Mucosa of descending colon (tissue), 3 donors: ENCODE data around the gene ZNF532. TPM values are rescaled to one million over a fixed set of nuclear protein-coding genes. Genes with fewer than 3 reads are reported as not detected.

Experiments used
- ATAC-seq: fragments of 200-7000 bp; cut with Tn5 transposase; one replicate; pipeline ENCODE4 v1.9.1; 2020; ENCODE audit warnings: mild to moderate bottlenecking, moderate library complexity
- DNase-seq, 3 donors: peaks; one replicate each; pipeline ENCODE4 v3.0.0-alpha.2; 2020
- H3K36me3 ChIP-seq: fragments of 200-600 bp; one replicate; pipeline ENCODE4 v1.8.0; 2021; ENCODE audit warnings: low read depth, mild to moderate bottlenecking
- H3K4me1 ChIP-seq: fragments of 200-600 bp; one replicate; pipeline ENCODE4 v1.8.0; 2021; ENCODE audit warnings: low read depth, mild to moderate bottlenecking
- H3K4me3 ChIP-seq: fragments of 200-600 bp; one replicate; pipeline ENCODE4 v1.8.0; 2021; ENCODE audit warnings: mild to moderate bottlenecking
- H3K9me3 ChIP-seq: fragments of 200-600 bp; one replicate; pipeline ENCODE4 v1.8.0; 2021; ENCODE audit warnings: mild to moderate bottlenecking
- intact Hi-C, 2 donors: fragments of 100-400 bp; cut with DNase I in 1 of 2; cut with micrococcal nuclease in 1 of 2; formaldehyde crosslinking; loops; one replicate each; pipeline versions ENCODE4 v1.11.0 to v1.11.1; 2022; cut with DNase I, micrococcal nuclease
- total RNA-seq, 3 donors: library from RNA; stranded (reverse); fragmentation: NEBNext Ultra II Directional in 2 of 3; extraction: Animal tissue kit (Norgen Biotek cat#: 25700) in 2 of 3; gene quantifications; one replicate each; pipeline versions ENCODE4 v1.2.1 to v1.2.4, GENCODE V29; 2021 to 2023
- TF ChIP-seq, protein P1 (sequence below): fragments of 200-600 bp; IDR thresholded peaks from one replicate; pipeline ENCODE4 v1.8.0; 2022; ENCODE audit warnings: antibody characterized with exemption, mild to moderate bottlenecking
- donor health status: DM: no; HTN: no; CAD: no; lungs with moderate emphysema.
- donor health status: DM: no; HTN: no; CAD: no.
- donor health status: DM: no; HTN: yes; CAD: no.

Gene ZNF532
- total RNA-seq, 3 donors from 2014 or later = 11.2 to 104 (median 16.3) TPM

DNA sequence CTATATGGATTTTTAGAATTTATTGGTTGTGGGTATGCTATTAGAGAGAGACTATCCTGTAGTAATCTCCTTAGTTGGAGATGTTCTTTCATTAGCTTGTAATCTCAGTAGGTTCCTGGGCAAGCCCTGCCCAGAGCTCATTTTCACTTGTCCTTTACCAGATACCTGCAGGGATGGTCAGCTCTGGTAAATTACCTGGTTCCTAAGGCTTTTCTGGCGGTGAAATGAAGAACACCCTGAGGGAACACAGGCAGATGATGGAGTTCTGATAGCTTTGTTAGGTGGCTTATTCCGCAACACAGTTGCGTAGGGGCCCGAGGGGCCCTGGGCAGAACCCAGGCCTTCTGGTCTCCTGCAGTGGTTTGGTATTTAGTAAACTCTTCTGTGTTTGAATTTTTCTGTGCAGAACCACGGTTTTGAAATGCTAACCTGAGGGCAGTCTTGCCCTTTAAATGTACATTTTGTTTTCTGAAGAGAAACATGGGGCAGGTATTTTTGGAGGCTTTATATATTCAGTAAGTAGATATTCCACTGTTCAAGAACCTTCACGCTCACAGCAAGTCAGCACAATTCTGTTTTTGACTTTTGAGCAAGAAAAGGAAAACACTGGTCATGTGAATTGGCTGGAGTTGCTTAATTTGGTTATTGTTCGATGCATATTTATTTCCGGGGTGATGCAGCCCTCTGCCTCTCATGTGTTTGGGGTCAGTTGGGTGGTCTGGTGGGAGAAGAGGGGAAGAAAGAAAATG, 22.4 kb downstream of the ZNF532 start:
- no peak for ATAC-seq
- Histone ChIP-seq H3K9me3 (no peaks in the 10 kb centered on the region), H3K36me3 (no peaks in the 10 kb centered on the region), H3K4me3 (no peak overlapping the region), H3K4me1 (peaks cover 4% of the 10 kb centered on the region)
- intact Hi-C loops = no loop called here
- TF ChIP-seq, protein P1, sequence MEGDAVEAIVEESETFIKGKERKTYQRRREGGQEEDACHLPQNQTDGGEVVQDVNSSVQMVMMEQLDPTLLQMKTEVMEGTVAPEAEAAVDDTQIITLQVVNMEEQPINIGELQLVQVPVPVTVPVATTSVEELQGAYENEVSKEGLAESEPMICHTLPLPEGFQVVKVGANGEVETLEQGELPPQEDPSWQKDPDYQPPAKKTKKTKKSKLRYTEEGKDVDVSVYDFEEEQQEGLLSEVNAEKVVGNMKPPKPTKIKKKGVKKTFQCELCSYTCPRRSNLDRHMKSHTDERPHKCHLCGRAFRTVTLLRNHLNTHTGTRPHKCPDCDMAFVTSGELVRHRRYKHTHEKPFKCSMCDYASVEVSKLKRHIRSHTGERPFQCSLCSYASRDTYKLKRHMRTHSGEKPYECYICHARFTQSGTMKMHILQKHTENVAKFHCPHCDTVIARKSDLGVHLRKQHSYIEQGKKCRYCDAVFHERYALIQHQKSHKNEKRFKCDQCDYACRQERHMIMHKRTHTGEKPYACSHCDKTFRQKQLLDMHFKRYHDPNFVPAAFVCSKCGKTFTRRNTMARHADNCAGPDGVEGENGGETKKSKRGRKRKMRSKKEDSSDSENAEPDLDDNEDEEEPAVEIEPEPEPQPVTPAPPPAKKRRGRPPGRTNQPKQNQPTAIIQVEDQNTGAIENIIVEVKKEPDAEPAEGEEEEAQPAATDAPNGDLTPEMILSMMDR = no peak
- DNase-seq = no peak

DNA sequence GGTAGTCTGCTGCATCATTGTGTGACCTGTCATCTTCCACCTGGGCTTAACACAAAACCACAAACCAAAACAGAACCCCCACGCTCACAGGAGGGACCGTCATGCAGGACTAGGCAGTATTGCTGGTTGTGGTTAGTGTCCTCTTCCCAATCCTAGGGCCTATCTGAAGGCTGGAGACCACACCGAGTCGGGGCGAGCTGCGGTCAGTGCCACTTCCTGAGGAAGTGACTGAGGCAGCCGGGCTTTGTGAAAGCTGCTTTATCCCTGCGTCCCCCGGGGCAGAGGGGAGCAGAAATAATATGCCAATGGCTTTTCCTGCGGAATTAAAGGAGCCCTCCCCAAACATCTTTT, 22.9 kb downstream of the ZNF532 start:
- DNase-seq = peak; percentile 43 to 76 (median 47)

DNA sequence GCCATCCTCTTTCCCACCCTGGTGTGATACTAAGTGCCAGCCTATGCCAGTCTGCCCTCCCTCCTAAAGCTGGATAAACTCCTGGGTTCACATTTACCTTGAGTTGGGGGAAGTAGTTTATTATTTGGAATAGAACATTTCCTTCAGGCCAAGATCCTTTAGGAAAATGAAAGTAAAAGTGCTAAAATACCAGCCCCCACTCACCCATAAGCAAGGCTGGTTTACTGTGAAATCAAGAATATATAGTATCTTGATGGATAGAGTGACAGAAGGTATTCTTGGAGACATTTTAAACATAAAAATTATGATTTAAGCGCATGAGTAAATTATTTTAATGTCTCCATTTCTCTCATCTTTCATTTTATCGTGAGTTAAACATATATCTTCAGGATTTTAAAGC, 27.1 kb downstream of the ZNF532 start:
- H3K4me3 ChIP-seq = no peak overlapping the region
- H3K4me1 ChIP-seq = peaks cover 4% of the 10 kb centered on the region
- TF ChIP-seq, protein P1 = no peak
- H3K36me3 ChIP-seq = no peaks in the 10 kb centered on the region
- no peak for DNase-seq
- intact Hi-C loops = no loop called here
- no peaks in the 10 kb centered on the region for H3K9me3 ChIP-seq
- no peak for ATAC-seq

More for the DNA sequence above, 22.9 kb downstream of the ZNF532 start:
- H3K9me3 ChIP-seq = no peaks in the 10 kb centered on the region
- H3K36me3 ChIP-seq = no peaks in the 10 kb centered on the region
- peaks cover 4% of the 10 kb centered on the region for H3K4me1 ChIP-seq
- intact Hi-C loops = no loop called here
- no peak overlapping the region for H3K4me3 ChIP-seq
- TF ChIP-seq, protein P1 = no peak
- ATAC-seq = peak; percentile 68

DNA sequence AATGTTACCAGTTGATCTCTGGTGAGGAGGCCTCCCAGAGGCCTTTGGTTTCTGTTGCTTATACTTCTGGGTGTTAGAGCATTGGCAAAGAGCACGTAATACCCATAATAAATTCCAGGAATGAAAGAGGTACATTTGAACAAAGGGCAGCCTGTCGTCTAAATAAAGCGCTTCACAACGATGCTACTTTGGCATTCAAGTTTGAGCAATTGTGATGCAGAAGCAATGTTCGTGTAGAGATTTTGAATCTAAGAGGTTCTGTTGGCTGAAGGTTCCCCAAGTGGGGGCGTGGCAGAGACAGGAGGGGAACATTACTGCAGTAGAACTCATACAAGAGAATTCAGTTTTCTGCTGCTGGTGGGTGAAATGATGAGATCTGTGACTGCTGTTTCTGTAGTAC, 27.8 kb downstream of the ZNF532 start:
- intact Hi-C loops = no loop called here
- H3K4me1 ChIP-seq = no peaks in the 10 kb centered on the region
- H3K36me3 ChIP-seq = no peaks in the 10 kb centered on the region
- TF ChIP-seq, protein P1 = no peak
- no peak for ATAC-seq
- no peak overlapping the region for H3K4me3 ChIP-seq
- DNase-seq = no peak
- H3K9me3 ChIP-seq = no peaks in the 10 kb centered on the region

DNA sequence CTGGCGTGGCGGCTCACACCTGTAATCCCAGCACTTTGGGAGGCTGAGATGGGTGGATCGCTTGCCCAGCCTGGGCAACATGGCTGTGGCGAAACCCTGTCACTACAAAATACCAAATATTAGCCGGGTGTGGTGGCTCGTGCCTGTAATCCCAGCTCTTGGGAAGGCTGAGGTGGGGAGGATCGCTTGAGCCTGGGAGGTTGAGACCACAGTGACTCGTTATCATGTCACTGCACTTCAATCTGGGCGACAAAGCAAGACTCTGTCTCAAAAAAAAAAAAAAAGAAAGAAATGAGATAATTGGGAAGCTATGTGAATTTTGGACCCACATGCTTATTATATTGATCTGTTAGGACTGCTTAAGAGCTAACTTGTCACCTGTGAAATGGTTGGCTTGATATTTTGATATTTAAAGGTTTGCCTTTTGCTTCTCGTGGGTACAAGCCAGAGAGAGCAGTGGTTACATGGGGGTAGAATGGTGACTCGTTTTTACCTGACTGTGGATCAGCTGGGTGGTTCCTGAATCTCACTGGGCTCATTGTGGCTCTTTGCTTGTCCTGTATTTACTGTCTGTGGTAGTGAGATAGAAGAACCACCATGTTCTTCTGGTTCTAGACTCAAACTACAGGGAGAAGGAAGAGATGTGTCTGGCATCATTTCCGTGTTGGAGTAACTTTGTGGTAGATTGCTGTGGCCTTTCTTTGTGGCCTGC, 28.9 kb downstream of the ZNF532 start:
- Histone ChIP-seq H3K36me3 (no peaks in the 10 kb centered on the region), H3K9me3 (no peaks in the 10 kb centered on the region), H3K4me1 (no peaks in the 10 kb centered on the region), H3K4me3 (no peak overlapping the region)
- ATAC-seq (no peak), DNase-seq (no peak)
- intact Hi-C loops = no loop called here
- TF ChIP-seq, protein P1 = no peak
